ENCODE data around the gene KCNJ6. TPM values are rescaled to one million over a fixed set of nuclear protein-coding genes. Genes with fewer than 3 reads are reported as not detected.
A peak's percentile ranks its signal among the peaks of the same experiment; 100 is the strongest.

Gene KCNJ6
- total RNA-seq, 1 experiment from 2014 or later: 1.2 TPM

DNA sequence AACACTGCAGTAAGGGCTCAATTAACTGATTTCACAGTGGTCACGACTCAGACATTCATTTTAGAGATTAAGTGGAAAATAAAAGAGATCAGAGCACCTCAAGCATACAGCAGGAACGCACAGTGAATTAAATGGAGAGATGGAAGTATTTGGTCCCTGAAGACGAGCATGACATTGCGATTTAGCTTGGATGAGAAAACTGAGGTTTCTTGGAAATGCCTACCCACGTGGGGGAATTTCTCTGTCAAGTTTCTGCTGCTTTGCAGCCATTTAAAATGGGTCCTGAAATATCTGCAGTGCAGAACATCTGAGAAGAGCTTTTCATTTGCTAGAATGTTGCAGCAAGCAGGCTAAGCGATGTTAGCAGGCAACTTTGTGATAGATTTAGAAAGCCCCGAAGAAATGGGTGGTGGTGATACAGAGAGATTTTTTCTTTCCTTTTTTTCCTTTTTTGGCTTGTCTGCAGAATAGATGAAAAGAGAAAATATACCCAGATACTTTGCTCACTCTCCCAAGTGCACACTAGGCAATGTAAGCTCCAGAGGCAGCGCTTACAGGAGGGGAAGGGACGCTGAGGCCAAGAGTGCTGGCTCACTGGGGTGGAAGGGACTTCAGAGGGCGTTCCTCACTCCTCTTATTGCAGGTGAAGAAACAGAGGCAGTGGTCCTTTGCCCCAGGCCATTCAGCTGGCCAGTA is 258.0 kb downstream of the KCNJ6 start:
- DNase-seq: no peak
- Histone ChIP-seq H3K4ac (ENCODE audit: low read depth, low read length) (no peak overlapping the region), H2AK5ac (ENCODE audit: insufficient read length, low read length) (no peak overlapping the region), H4K5ac (ENCODE audit: insufficient read length, low read depth, low read length) (no peak overlapping the region), H3K23me2 (ENCODE audit: insufficient read length, low read depth, low read length, poor library complexity, severe bottlenecking) (no peaks in the 10 kb centered on the region), H3K79me1 (ENCODE audit: insufficient read depth, low read depth, low read length, poor library complexity, severe bottlenecking) (no peaks in the 10 kb centered on the region), H4K8ac (replicated peaks; ENCODE audit: insufficient read length, low read depth, low read length) (no peak overlapping the region), H2BK5ac (ENCODE audit: insufficient read length, low read length) (no peak overlapping the region), H3K27ac (ENCODE audit: insufficient read length, low read depth, low read length) (no peak overlapping the region), H4K20me1 (ENCODE audit: control insufficient read depth, insufficient read depth, insufficient read length) (peaks cover 4% of the 10 kb centered on the region), H3K23ac (ENCODE audit: insufficient read length, low read depth, low read length) (no peak overlapping the region), H3K79me2 (ENCODE audit: insufficient read depth, low read length) (no peaks in the 10 kb centered on the region), H3K4me1 (ENCODE audit: insufficient read depth, low read length) (no peaks in the 10 kb centered on the region), H3K4me2 (ENCODE audit: insufficient read depth, insufficient read length, low read length) (no peak overlapping the region), H2AFZ (ENCODE audit: low read length) (no peak overlapping the region), H3K14ac (ENCODE audit: insufficient read depth, low read length) (peak overlapping the region; percentile 21; the same call in 1 of the 2 replicates), H3K9me3 (ENCODE audit: control insufficient read depth, low read depth, low read length) (no peaks in the 10 kb centered on the region), H4K91ac (ENCODE audit: insufficient read length, low read depth, low read length) (no peak overlapping the region), H3K9ac (ENCODE audit: extremely low read depth, insufficient read length, low read length) (no peak overlapping the region), H2BK20ac (ENCODE audit: low read depth, low read length, poor library complexity, severe bottlenecking) (no peak overlapping the region), H2BK120ac (ENCODE audit: low read depth, low read length, poor library complexity, severe bottlenecking) (no peak overlapping the region), H3K27me3 (ENCODE audit: insufficient read depth, low read length) (no peaks in the 10 kb centered on the region), H2BK15ac (ENCODE audit: low read depth, low read length) (no peak overlapping the region), H3T11ph (ENCODE audit: low read length) (no peak overlapping the region), H3K56ac (ENCODE audit: insufficient read length, low read depth, low read length) (no peak overlapping the region), H2BK12ac (ENCODE audit: insufficient read length, low read depth, low read length) (no peak overlapping the region), H3K18ac (ENCODE audit: insufficient read length, low read depth, low read length) (no peak overlapping the region)
- Mint-ChIP-seq H3K4me3 (no peak overlapping the region), H3K27ac (no peak overlapping the region), H3K9me3 (no peaks in the 10 kb centered on the region; a peak in 1 of 5 replicates), H3K27me3 (ENCODE audit: low read depth) (peaks cover 3% of the 10 kb centered on the region), H3K4me1 (peaks cover 0 to 5% of the 10 kb centered on the region in 2 experiments; a peak in 2 of 4 replicates), H3K36me3 (ENCODE audit: insufficient read depth in 1 of 3, low read depth in 3 of 3) (no peaks in the 10 kb centered on the region; a peak in 1 of 7 replicates)
- TF ChIP-seq, protein P1, sequence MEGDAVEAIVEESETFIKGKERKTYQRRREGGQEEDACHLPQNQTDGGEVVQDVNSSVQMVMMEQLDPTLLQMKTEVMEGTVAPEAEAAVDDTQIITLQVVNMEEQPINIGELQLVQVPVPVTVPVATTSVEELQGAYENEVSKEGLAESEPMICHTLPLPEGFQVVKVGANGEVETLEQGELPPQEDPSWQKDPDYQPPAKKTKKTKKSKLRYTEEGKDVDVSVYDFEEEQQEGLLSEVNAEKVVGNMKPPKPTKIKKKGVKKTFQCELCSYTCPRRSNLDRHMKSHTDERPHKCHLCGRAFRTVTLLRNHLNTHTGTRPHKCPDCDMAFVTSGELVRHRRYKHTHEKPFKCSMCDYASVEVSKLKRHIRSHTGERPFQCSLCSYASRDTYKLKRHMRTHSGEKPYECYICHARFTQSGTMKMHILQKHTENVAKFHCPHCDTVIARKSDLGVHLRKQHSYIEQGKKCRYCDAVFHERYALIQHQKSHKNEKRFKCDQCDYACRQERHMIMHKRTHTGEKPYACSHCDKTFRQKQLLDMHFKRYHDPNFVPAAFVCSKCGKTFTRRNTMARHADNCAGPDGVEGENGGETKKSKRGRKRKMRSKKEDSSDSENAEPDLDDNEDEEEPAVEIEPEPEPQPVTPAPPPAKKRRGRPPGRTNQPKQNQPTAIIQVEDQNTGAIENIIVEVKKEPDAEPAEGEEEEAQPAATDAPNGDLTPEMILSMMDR (conservative IDR thresholded peaks at IDR 0.05): no peak
- no CpG with 5 or more reads among the region's 10 CpGs for WGBS (ENCODE audit: extremely low coverage, insufficient read length, low lambda C conversion rate)

Data from H9 (cell line).